NCI-H1092 treated with DMSO at 0.1 percent for 48 hours (cell line): Measurements from ENCODE around the gene LMNTD2.

Source experiments
- DNase-seq: peaks from one replicate; lab custom pipeline; 2025; lab: John Stamatoyannopoulos, UW

The LMNTD2 gene

GRCh38 chr11:507727-508515, 52.6 kb downstream of the LMNTD2 start:
- no peak for DNase-seq

- peak; percentile 91 for DNase-seq
Observed at GRCh38 chr11:506995-507726, 53.4 kb downstream of the LMNTD2 start, which contains the start of gene RNH1. Gene RNH1, minus strand, starts transcription at chr11:507242. Its CDS starts 5,080 bp downstream, at chr11:502162.

- peak; percentile 93 for DNase-seq
Observed at GRCh38 chr11:506238-506994, 54.1 kb downstream of the LMNTD2 start.

- no peak for DNase-seq
Observed at GRCh38 chr11:504994-505344, 55.6 kb downstream of the LMNTD2 start.
